H9 (cell line): Measurements from ENCODE around the gene MRGPRD. TPM values are rescaled to one million over a fixed set of nuclear protein-coding genes. Genes with fewer than 3 reads are reported as not detected.

ENCODE experiments used
- DNase-seq: peaks from one replicate; pipeline ENCODE4 v3.0.0-alpha.2; 2017
- H2AFZ ChIP-seq: one replicate; pipeline ENCODE4 v1.6.1; 2013; ENCODE audit warnings: mild to moderate bottlenecking, low read length, control low read depth, moderate library complexity
- H2AK5ac ChIP-seq: 2 replicates; pipeline ENCODE4 v1.6.1; 2013; ENCODE audit warnings: low read length, control low read depth, mixed read lengths; ENCODE audit not compliant: insufficient read length
- H2BK120ac ChIP-seq: one replicate; pipeline ENCODE4 v1.6.1; 2013; ENCODE audit warnings: low read depth, mild to moderate bottlenecking, low read length, control low read depth, inconsistent platforms; ENCODE audit not compliant: poor library complexity, severe bottlenecking
- H2BK12ac ChIP-seq: 2 replicates; pipeline ENCODE4 v1.6.1; 2013; ENCODE audit warnings: low read length, control low read depth, mixed read lengths, low read depth; ENCODE audit not compliant: insufficient read length
- H2BK15ac ChIP-seq: 2 replicates; pipeline ENCODE4 v1.6.1; 2013; ENCODE audit warnings: low read depth, low read length, control low read depth
- H2BK20ac ChIP-seq: one replicate; pipeline ENCODE4 v1.6.1; 2013; ENCODE audit warnings: low read depth, mild to moderate bottlenecking, low read length, control low read depth, inconsistent platforms; ENCODE audit not compliant: poor library complexity, severe bottlenecking
- H2BK5ac ChIP-seq: 2 replicates; pipeline ENCODE4 v1.6.1; 2013; ENCODE audit warnings: low read length, control low read depth, mixed read lengths; ENCODE audit not compliant: insufficient read length
- H3K14ac ChIP-seq: 2 replicates; pipeline ENCODE4 v1.6.1; 2013; ENCODE audit warnings: low read length, control low read depth; ENCODE audit not compliant: insufficient read depth
- H3K18ac ChIP-seq: 2 replicates; pipeline ENCODE4 v1.6.1; 2013; ENCODE audit warnings: low read depth, mild to moderate bottlenecking, mixed read lengths, low read length, control low read depth; ENCODE audit not compliant: insufficient read length
- H3K23ac ChIP-seq: 2 replicates; pipeline ENCODE4 v1.6.1; 2013; ENCODE audit warnings: low read length, control low read depth, mixed read lengths, low read depth; ENCODE audit not compliant: insufficient read length
- H3K23me2 ChIP-seq: 2 replicates; pipeline ENCODE4 v1.6.1; 2013; ENCODE audit warnings: low read depth, mild to moderate bottlenecking, mixed read lengths, low read length, control low read depth; ENCODE audit not compliant: insufficient read length, poor library complexity, severe bottlenecking
- H3K27ac ChIP-seq: 2 replicates; pipeline ENCODE4 v1.5.1; 2013; ENCODE audit warnings: low read length, control low read depth, mixed read lengths, low read depth; ENCODE audit not compliant: insufficient read length
- H3K27me3 ChIP-seq: 2 replicates; pipeline ENCODE4 v1.6.1; 2013; ENCODE audit warnings: low read length, control low read depth, inconsistent platforms; ENCODE audit not compliant: insufficient read depth
- H3K4ac ChIP-seq: 2 replicates; pipeline ENCODE4 v1.6.1; 2013; ENCODE audit warnings: low read depth, mild to moderate bottlenecking, control low read depth, inconsistent platforms, low read length, moderate library complexity
- H3K4me1 ChIP-seq: 2 replicates; pipeline ENCODE4 v1.6.1; 2013; ENCODE audit warnings: low read length, control low read depth, inconsistent platforms; ENCODE audit not compliant: insufficient read depth
- H3K4me2 ChIP-seq: 2 replicates; pipeline ENCODE4 v1.6.1; 2013; ENCODE audit warnings: low read length, control low read depth, mixed read lengths; ENCODE audit not compliant: insufficient read length, insufficient read depth
- H3K56ac ChIP-seq: 2 replicates; pipeline ENCODE4 v1.6.1; 2013; ENCODE audit warnings: low read depth, mild to moderate bottlenecking, mixed read lengths, low read length, control low read depth; ENCODE audit not compliant: insufficient read length
- H3K79me1 ChIP-seq: 2 replicates; pipeline ENCODE4 v1.6.1; 2013; ENCODE audit warnings: low read depth, mild to moderate bottlenecking, moderate library complexity, low read length, control low read depth, inconsistent platforms; ENCODE audit not compliant: insufficient read depth, poor library complexity, severe bottlenecking
- H3K79me2 ChIP-seq: 2 replicates; pipeline ENCODE4 v1.6.1; 2013; ENCODE audit warnings: low read length, control low read depth, inconsistent platforms; ENCODE audit not compliant: insufficient read depth
- H3K9ac ChIP-seq: 2 replicates; pipeline ENCODE4 v1.6.1; 2013; ENCODE audit warnings: low read length, control low read depth, mixed read lengths; ENCODE audit not compliant: insufficient read length; ENCODE audit errors: extremely low read depth
- H3K9me3 ChIP-seq: one replicate; pipeline ENCODE4 v1.6.1; 2013; ENCODE audit warnings: low read depth, low read length, inconsistent platforms; ENCODE audit not compliant: control insufficient read depth
- H3T11ph ChIP-seq: one replicate; pipeline ENCODE4 v1.6.1; 2013; ENCODE audit warnings: mild to moderate bottlenecking, low read length, control low read depth, inconsistent platforms
- H4K20me1 ChIP-seq: one replicate; pipeline ENCODE4 v1.6.1; 2013; ENCODE audit not compliant: control insufficient read depth, insufficient read length, insufficient read depth
- H4K5ac ChIP-seq: 2 replicates; pipeline ENCODE4 v1.6.1; 2013; ENCODE audit warnings: low read depth, mild to moderate bottlenecking, mixed read lengths, low read length, control low read depth; ENCODE audit not compliant: insufficient read length
- H4K8ac ChIP-seq: replicated peaks from 2 replicates; pipeline ENCODE4 v1.6.1; 2013; ENCODE audit warnings: low read length, control low read depth, mixed read lengths, low read depth; ENCODE audit not compliant: insufficient read length
- H4K91ac ChIP-seq: 2 replicates; pipeline ENCODE4 v1.6.1; 2013; ENCODE audit warnings: low read depth, mild to moderate bottlenecking, moderate library complexity, mixed read lengths, low read length, control low read depth; ENCODE audit not compliant: insufficient read length
- H3K27ac Mint-ChIP-seq, 3 experiments: 2 replicates in 2 of 3; 3 replicates in 1 of 3; pipeline ENCODE4 v1.8.0; 2020 to 2021; ENCODE audit warnings: mixed read lengths in 3 of 3, mild to moderate bottlenecking in 1 of 3, moderate library complexity in 1 of 3
- H3K27me3 Mint-ChIP-seq: 2 replicates; pipeline ENCODE4 v1.8.0; 2021; ENCODE audit warnings: low read depth, mild to moderate bottlenecking, moderate library complexity, mixed read lengths
- H3K36me3 Mint-ChIP-seq, 3 experiments: 2 replicates in 2 of 3; 3 replicates in 1 of 3; pipeline ENCODE4 v1.8.0; 2020 to 2021; ENCODE audit warnings: low read depth in 3 of 3, mixed read lengths in 3 of 3; ENCODE audit not compliant: insufficient read depth in 1 of 3
- H3K4me1 Mint-ChIP-seq, 2 experiments: 2 replicates each; pipeline ENCODE4 v1.8.0; 2020; ENCODE audit warnings: mixed read lengths in 2 of 2
- H3K4me3 Mint-ChIP-seq, 2 experiments: 2 replicates in 1 of 2; 3 replicates in 1 of 2; pipeline ENCODE4 v1.8.0; 2020 to 2021; ENCODE audit warnings: mild to moderate bottlenecking in 2 of 2, mixed read lengths in 2 of 2, moderate library complexity in 1 of 2
- H3K9me3 Mint-ChIP-seq, 2 experiments: 2 replicates in 1 of 2; 3 replicates in 1 of 2; pipeline ENCODE4 v1.8.0; 2020; ENCODE audit warnings: mild to moderate bottlenecking in 2 of 2, mixed read lengths in 2 of 2, moderate library complexity in 1 of 2
- CTCF ChIP-seq: fragments of 200-600 bp; sonication (generic); conservative IDR thresholded peaks from 3 replicates; pipeline ENCODE4 v1.8.0; 2021; ENCODE audit warnings: antibody characterized with exemption, mild to moderate bottlenecking
- WGBS: extraction: QIAGEN DNeasy Blood & Tissue Kit; methylation state at CpG from one replicate; pipeline ENCODE4 v1.1.7; 2013; ENCODE audit warnings: missing lambda C conversion rate, low lambda C conversion rate, mixed read lengths; ENCODE audit not compliant: insufficient read length; ENCODE audit errors: extremely low coverage; 5-methylcytosine and 5-hydroxymethylcytosine counted together
- total RNA-seq: library from RNA; stranded (reverse); gene quantifications from 2 replicates; pipeline ENCODE4 v1.2.1, GENCODE V29; 2021

The MRGPRD gene
- total RNA-seq, 1 experiment from 2014 or later, result not detected

- Histone ChIP-seq H3K18ac (no peak overlapping the region), H3T11ph (no peak overlapping the region), H4K91ac (no peak overlapping the region), H3K14ac (no peak overlapping the region), H2BK5ac (no peak overlapping the region), H4K5ac (no peak overlapping the region), H4K20me1 (no peaks in the 10 kb centered on the region), H3K56ac (no peak overlapping the region), H2AFZ (no peak overlapping the region), H2BK20ac (no peak overlapping the region), H3K9ac (no peak overlapping the region), H3K23me2 (no peaks in the 10 kb centered on the region), H3K4ac (no peak overlapping the region), H4K8ac (no peak overlapping the region), H3K27me3 (no peaks in the 10 kb centered on the region), H3K79me1 (no peaks in the 10 kb centered on the region), H2BK15ac (no peak overlapping the region), H3K9me3 (no peaks in the 10 kb centered on the region), H2AK5ac (no peak overlapping the region), H3K4me1 (no peaks in the 10 kb centered on the region), H3K4me2 (no peak overlapping the region), H2BK12ac (no peak overlapping the region), H2BK120ac (no peak overlapping the region), H3K27ac (no peak overlapping the region), H3K23ac (no peak overlapping the region), H3K79me2 (no peaks in the 10 kb centered on the region)
- no peak for TF ChIP-seq CTCF
- no CpG with 5 or more reads among the region's 21 CpGs for WGBS
- Mint-ChIP-seq H3K4me1 (no peaks in the 10 kb centered on the region), H3K27ac (peak overlapping the region in 1 of 3 experiments; percentile 80; a peak in 1 of 7 replicates), H3K27me3 (no peaks in the 10 kb centered on the region), H3K4me3 (peak overlapping the region in 1 of 2 experiments; percentile 8; a peak in 1 of 5 replicates), H3K36me3 (peaks cover 26 to 57% (median 42%) of the 10 kb centered on the region in 3 experiments), H3K9me3 (peaks cover 3 to 4% of the 10 kb centered on the region in 2 experiments; a peak in 2 of 5 replicates)
- no peak for DNase-seq
Observed at GRCh38 chr11:68930991-68931855, 49.6 kb downstream of the MRGPRD start.

Other genes starting within 250 kb of the MRGPRD start
- 42.1 and 45.2 TPM in 2 replicates for gene TESMIN, start 229.5 kb downstream of the MRGPRD start, total RNA-seq
- 6.1 and 7.5 TPM in 2 replicates for gene CPT1A, start 139.1 kb downstream of the MRGPRD start, total RNA-seq
- 82.3 and 91.5 TPM in 2 replicates for gene MRPL21, start 77.2 kb downstream of the MRGPRD start, total RNA-seq
- 21.9 and 24.0 TPM in 2 replicates for gene IGHMBP2, start 77.1 kb downstream of the MRGPRD start, total RNA-seq
- 4.0 and 4.3 TPM in 2 replicates for gene MRGPRF, start 32.3 kb upstream of the MRGPRD start, total RNA-seq
- 16.2 and 16.8 TPM in 2 replicates for gene TPCN2, start 67.9 kb upstream of the MRGPRD start, total RNA-seq
- 0.09 and 0.13 TPM in 2 replicates for gene SMIM38, start 174.9 kb upstream of the MRGPRD start, total RNA-seq